CD1c-positive myeloid dendritic cell (primary cell): ENCODE measurements around the gene QRICH2.
"Not testable (repeated sequence)": the region's sequence is repeated elsewhere in the genome, so short reads cannot be mapped to it uniquely, and the experiment has no call there.

Experiments
- DNase-seq: peaks from one replicate; pipeline ENCODE4 v3.0.0-alpha.2; 2016; ENCODE audit errors: extremely low spot score

The QRICH2 gene

GRCh38 chr17:76250141-76250540 lies 57.9 kb downstream of the QRICH2 start:
- DNase-seq, result no peak

GRCh38 chr17:76248013-76248782 lies 59.9 kb downstream of the QRICH2 start:
- no peak for DNase-seq

- DNase-seq, result no peak
Observed at GRCh38 chr17:76247304-76247703, 60.8 kb downstream of the QRICH2 start.

GRCh38 chr17:76246080-76247066 lies 61.7 kb downstream of the QRICH2 start:
- DNase-seq, result peak; percentile 86

- not testable (repeated sequence) for DNase-seq
Observed at GRCh38 chr17:76244721-76245120, 63.4 kb downstream of the QRICH2 start.

- DNase-seq, result no peak
Observed at GRCh38 chr17:76243826-76244679, 64.0 kb downstream of the QRICH2 start.

GRCh38 chr17:76241691-76242255 lies 66.3 kb downstream of the QRICH2 start:
- DNase-seq, result no peak

- DNase-seq, result no peak
Observed at GRCh38 chr17:76241204-76241538, 66.9 kb downstream of the QRICH2 start.

GRCh38 chr17:76240461-76241203 lies 67.4 kb downstream of the QRICH2 start, which contains the start of gene RNF157:
RNF157 (minus strand) TSS chr17:76240493; CDS start chr17:76240240, 253 bp downstream.
- peak; percentile 69 for DNase-seq

GRCh38 chr17:76239538-76240274 lies 68.4 kb downstream of the QRICH2 start:
- DNase-seq, result no peak

- no peak for DNase-seq
Observed at GRCh38 chr17:76238847-76239537, 69.1 kb downstream of the QRICH2 start.

- DNase-seq, result no peak
Observed at GRCh38 chr17:76237859-76238313, 70.2 kb downstream of the QRICH2 start.

GRCh38 chr17:76236603-76237002 lies 71.5 kb downstream of the QRICH2 start:
- no peak for DNase-seq

- no peak for DNase-seq
Observed at GRCh38 chr17:76235883-76236282, 72.2 kb downstream of the QRICH2 start.

- DNase-seq, result no peak
Observed at GRCh38 chr17:76234354-76234679, 73.8 kb downstream of the QRICH2 start.

- no peak for DNase-seq
Observed at GRCh38 chr17:76233588-76234353, 74.3 kb downstream of the QRICH2 start.

GRCh38 chr17:76232342-76232741 lies 75.7 kb downstream of the QRICH2 start:
- no peak for DNase-seq

GRCh38 chr17:76226749-76227148 lies 81.3 kb downstream of the QRICH2 start:
- not testable (repeated sequence) for DNase-seq
